ENCODE results near the gene TRPV5. TPM values are rescaled to one million over a fixed set of nuclear protein-coding genes. Genes with fewer than 3 reads are reported as not detected.

TRPV5 gene
- total and polyA plus RNA-seq, 4 donors: under 0.01 to 0.23 TPM; not detected in 2

DNA sequence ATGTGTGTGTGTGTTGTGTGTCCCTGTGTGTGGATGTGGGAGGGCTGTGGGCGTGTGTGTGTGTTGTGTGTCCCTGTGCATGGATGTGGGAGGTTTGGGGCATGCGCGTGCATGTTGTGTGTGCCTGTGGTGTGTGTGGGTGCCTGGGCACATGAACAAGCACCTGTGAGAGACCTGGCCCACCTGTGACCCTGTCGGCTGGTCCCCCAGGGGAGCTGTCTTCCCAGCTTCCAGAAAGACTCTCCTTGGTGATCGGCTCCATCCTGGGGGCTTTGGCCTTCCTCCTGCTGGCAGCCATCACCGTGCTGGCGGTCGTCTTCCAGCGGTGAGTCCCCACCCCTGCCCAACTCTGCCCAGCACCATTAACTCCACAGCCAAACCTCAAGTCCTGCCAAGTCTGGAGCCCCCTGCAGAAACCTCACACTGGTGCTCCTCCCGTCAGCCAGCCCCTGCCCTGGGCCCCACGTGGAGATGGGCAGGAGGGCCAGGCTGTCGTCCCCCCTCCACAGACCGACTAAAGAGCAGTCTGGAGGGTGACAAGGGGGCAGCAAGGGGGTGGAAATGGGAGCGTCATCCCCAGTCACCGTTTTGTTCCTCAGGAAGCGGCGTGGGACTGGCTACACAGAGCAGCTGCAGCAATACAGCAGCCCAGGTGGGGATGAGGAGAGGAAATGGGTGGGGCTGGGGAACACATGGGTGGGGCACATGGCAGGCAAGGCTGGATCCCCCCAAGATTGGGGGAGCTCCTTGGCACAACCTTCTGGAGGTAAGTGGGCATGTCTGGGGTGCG, 66.0 kb downstream of the TRPV5 start:
- DNase-seq (ENCODE audit: low spot score): peak; percentile 29
- Histone ChIP-seq H3K27me3 (ENCODE audit: control insufficient read depth in 4 of 4, insufficient read depth in 4 of 4, low read length in 3 of 4) (no peaks in the 10 kb centered on the region), H3K27ac (ENCODE audit: low read depth in 1 of 2, low read length in 2 of 2) (no peak overlapping the region), H3K4me1 (ENCODE audit: control insufficient read depth in 4 of 4, insufficient read depth in 4 of 4, low read length in 3 of 4) (no peaks in the 10 kb centered on the region), H3K9ac (ENCODE audit: low read depth in 1 of 2, low read length in 2 of 2) (no peak overlapping the region), H3K4me3 (ENCODE audit: low read depth in 1 of 3, low read length in 3 of 3) (no peak overlapping the region), H3K9me3 (ENCODE audit: control insufficient read depth in 4 of 4, low read length in 3 of 4) (no peaks in the 10 kb centered on the region), H3K36me3 (ENCODE audit: control insufficient read depth in 4 of 4, insufficient read depth in 3 of 4, low read depth in 1 of 4, low read length in 3 of 4) (peaks cover 0 to 2% (median 0%) of the 10 kb centered on the region in 4 donors)
- TF ChIP-seq RXRA (IDR thresholded peaks at IDR 0.05): no peak
- 77% methylated on average over 18 of the region's 18 CpGs for WGBS

- 63% methylated on average over 4 of the region's 4 CpGs for WGBS
- DNase-seq (ENCODE audit: low spot score): no peak
- Histone ChIP-seq H3K9me3 (ENCODE audit: control insufficient read depth in 4 of 4, low read length in 3 of 4) (no peaks in the 10 kb centered on the region), H3K27me3 (ENCODE audit: control insufficient read depth in 4 of 4, insufficient read depth in 4 of 4, low read length in 3 of 4) (no peaks in the 10 kb centered on the region), H3K36me3 (ENCODE audit: control insufficient read depth in 4 of 4, insufficient read depth in 3 of 4, low read depth in 1 of 4, low read length in 3 of 4) (peaks cover 0 to 2% (median 0%) of the 10 kb centered on the region in 4 donors), H3K4me3 (ENCODE audit: low read depth in 1 of 3, low read length in 3 of 3) (no peak overlapping the region), H3K9ac (ENCODE audit: low read depth in 1 of 2, low read length in 2 of 2) (no peak overlapping the region), H3K27ac (ENCODE audit: low read depth in 1 of 2, low read length in 2 of 2) (no peak overlapping the region), H3K4me1 (ENCODE audit: control insufficient read depth in 4 of 4, insufficient read depth in 4 of 4, low read length in 3 of 4) (no peaks in the 10 kb centered on the region)
- TF ChIP-seq, protein P1, sequence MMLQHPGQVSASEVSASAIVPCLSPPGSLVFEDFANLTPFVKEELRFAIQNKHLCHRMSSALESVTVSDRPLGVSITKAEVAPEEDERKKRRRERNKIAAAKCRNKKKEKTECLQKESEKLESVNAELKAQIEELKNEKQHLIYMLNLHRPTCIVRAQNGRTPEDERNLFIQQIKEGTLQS (IDR thresholded peaks at IDR 0.05): no peak
- TF ChIP-seq REST (IDR thresholded peaks at IDR 0.05): no peak
- TF ChIP-seq SP1 (IDR thresholded peaks at IDR 0.05): no peak
- TF ChIP-seq, protein P2, sequence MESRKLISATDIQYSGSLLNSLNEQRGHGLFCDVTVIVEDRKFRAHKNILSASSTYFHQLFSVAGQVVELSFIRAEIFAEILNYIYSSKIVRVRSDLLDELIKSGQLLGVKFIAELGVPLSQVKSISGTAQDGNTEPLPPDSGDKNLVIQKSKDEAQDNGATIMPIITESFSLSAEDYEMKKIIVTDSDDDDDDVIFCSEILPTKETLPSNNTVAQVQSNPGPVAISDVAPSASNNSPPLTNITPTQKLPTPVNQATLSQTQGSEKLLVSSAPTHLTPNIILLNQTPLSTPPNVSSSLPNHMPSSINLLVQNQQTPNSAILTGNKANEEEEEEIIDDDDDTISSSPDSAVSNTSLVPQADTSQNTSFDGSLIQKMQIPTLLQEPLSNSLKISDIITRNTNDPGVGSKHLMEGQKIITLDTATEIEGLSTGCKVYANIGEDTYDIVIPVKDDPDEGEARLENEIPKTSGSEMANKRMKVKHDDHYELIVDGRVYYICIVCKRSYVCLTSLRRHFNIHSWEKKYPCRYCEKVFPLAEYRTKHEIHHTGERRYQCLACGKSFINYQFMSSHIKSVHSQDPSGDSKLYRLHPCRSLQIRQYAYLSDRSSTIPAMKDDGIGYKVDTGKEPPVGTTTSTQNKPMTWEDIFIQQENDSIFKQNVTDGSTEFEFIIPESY (IDR thresholded peaks at IDR 0.05): no peak
- no peak for TF ChIP-seq EGR1 (IDR thresholded peaks at IDR 0.05; ENCODE audit: low read depth in 2 of 2)
- TF ChIP-seq MAX (IDR thresholded peaks at IDR 0.05): no peak
- no peak for TF ChIP-seq FOXA2 (IDR thresholded peaks at IDR 0.05)
- no peak for TF ChIP-seq TAF1 (conservative IDR thresholded peaks at IDR 0.05)
- TF ChIP-seq JUND (IDR thresholded peaks at IDR 0.05): no peak
- no peak for TF ChIP-seq FOXA1 (IDR thresholded peaks at IDR 0.05)
- TF ChIP-seq NR2F2 (IDR thresholded peaks at IDR 0.05): no peak
- no peak for TF ChIP-seq HNF4G (IDR thresholded peaks at IDR 0.05)
- no peak for TF ChIP-seq GABPA (IDR thresholded peaks at IDR 0.05 in 1 of 2, conservative IDR thresholded peaks at IDR 0.05 in 1 of 2)
- TF ChIP-seq YY1 (IDR thresholded peaks at IDR 0.05): no peak
- TF ChIP-seq, protein P3, sequence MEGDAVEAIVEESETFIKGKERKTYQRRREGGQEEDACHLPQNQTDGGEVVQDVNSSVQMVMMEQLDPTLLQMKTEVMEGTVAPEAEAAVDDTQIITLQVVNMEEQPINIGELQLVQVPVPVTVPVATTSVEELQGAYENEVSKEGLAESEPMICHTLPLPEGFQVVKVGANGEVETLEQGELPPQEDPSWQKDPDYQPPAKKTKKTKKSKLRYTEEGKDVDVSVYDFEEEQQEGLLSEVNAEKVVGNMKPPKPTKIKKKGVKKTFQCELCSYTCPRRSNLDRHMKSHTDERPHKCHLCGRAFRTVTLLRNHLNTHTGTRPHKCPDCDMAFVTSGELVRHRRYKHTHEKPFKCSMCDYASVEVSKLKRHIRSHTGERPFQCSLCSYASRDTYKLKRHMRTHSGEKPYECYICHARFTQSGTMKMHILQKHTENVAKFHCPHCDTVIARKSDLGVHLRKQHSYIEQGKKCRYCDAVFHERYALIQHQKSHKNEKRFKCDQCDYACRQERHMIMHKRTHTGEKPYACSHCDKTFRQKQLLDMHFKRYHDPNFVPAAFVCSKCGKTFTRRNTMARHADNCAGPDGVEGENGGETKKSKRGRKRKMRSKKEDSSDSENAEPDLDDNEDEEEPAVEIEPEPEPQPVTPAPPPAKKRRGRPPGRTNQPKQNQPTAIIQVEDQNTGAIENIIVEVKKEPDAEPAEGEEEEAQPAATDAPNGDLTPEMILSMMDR (IDR thresholded peaks at IDR 0.05; ENCODE audit: low read depth, low read length, missing input control): no peak
- TF ChIP-seq HNF4A (conservative IDR thresholded peaks at IDR 0.05): no peak
- no peak for TF ChIP-seq RXRA (IDR thresholded peaks at IDR 0.05)
These were observed 66.5 kb downstream of the TRPV5 start for GRCh38 chr7:142867097-142867378.

Measured in liver (tissue), 9 donors.